ENCODE results near the gene FAM241B. TPM values are rescaled to one million over a fixed set of nuclear protein-coding genes. Genes with fewer than 3 reads are reported as not detected.

Gene FAM241B
- total RNA-seq, 1 donor from 2014 or later = 50.1 TPM

- Mint-ChIP-seq H3K9me3 (ENCODE audit: unreplicated experiment) (peaks cover 14% of the 10 kb centered on the region), H3K4me3 (ENCODE audit: unreplicated experiment) (no peak overlapping the region), H3K36me3 (ENCODE audit: unreplicated experiment) (no peaks in the 10 kb centered on the region), H3K27me3 (ENCODE audit: unreplicated experiment) (peaks cover 3% of the 10 kb centered on the region), H3K4me1 (ENCODE audit: low read depth, unreplicated experiment) (peaks cover 42% of the 10 kb centered on the region), H3K27ac (ENCODE audit: unreplicated experiment) (no peak overlapping the region)
- DNase-seq = no peak
- no peak for TF ChIP-seq CTCF (IDR thresholded peaks at IDR 0.05; ENCODE audit: partially characterized antibody, unreplicated experiment)
Observed at GRCh38 chr10:69655868-69656555, 26.0 kb downstream of the FAM241B start.

GRCh38 chr10:69656742-69657269 lies 26.8 kb downstream of the FAM241B start:
- Mint-ChIP-seq H3K4me3 (ENCODE audit: unreplicated experiment) (no peak overlapping the region), H3K36me3 (ENCODE audit: unreplicated experiment) (no peaks in the 10 kb centered on the region), H3K27me3 (ENCODE audit: unreplicated experiment) (peaks cover 4% of the 10 kb centered on the region), H3K9me3 (ENCODE audit: unreplicated experiment) (peaks cover 13% of the 10 kb centered on the region), H3K27ac (ENCODE audit: unreplicated experiment) (no peak overlapping the region), H3K4me1 (ENCODE audit: low read depth, unreplicated experiment) (peaks cover 37% of the 10 kb centered on the region)
- TF ChIP-seq CTCF (IDR thresholded peaks at IDR 0.05; ENCODE audit: partially characterized antibody, unreplicated experiment) = no peak
- DNase-seq = no peak

- Mint-ChIP-seq H3K27me3 (ENCODE audit: unreplicated experiment) (peaks cover 4% of the 10 kb centered on the region), H3K27ac (ENCODE audit: unreplicated experiment) (peak overlapping the region; percentile 95), H3K4me1 (ENCODE audit: low read depth, unreplicated experiment) (peaks cover 36% of the 10 kb centered on the region), H3K9me3 (ENCODE audit: unreplicated experiment) (peaks cover 13% of the 10 kb centered on the region), H3K36me3 (ENCODE audit: unreplicated experiment) (no peaks in the 10 kb centered on the region), H3K4me3 (ENCODE audit: unreplicated experiment) (peak overlapping the region; percentile 72)
- TF ChIP-seq CTCF (IDR thresholded peaks at IDR 0.05; ENCODE audit: partially characterized antibody, unreplicated experiment) = no peak
- no peak for DNase-seq
Observed at GRCh38 chr10:69657430-69657829, 27.4 kb downstream of the FAM241B start.

- Mint-ChIP-seq H3K9me3 (ENCODE audit: unreplicated experiment) (peaks cover 13% of the 10 kb centered on the region), H3K27ac (ENCODE audit: unreplicated experiment) (peak overlapping the region; percentile 95), H3K4me1 (ENCODE audit: low read depth, unreplicated experiment) (peaks cover 36% of the 10 kb centered on the region), H3K36me3 (ENCODE audit: unreplicated experiment) (no peaks in the 10 kb centered on the region), H3K27me3 (ENCODE audit: unreplicated experiment) (peaks cover 4% of the 10 kb centered on the region), H3K4me3 (ENCODE audit: unreplicated experiment) (peak overlapping the region; percentile 72)
- TF ChIP-seq CTCF (IDR thresholded peaks at IDR 0.05; ENCODE audit: partially characterized antibody, unreplicated experiment) = no peak
- no peak for DNase-seq
Observed at GRCh38 chr10:69657866-69658265, 27.8 kb downstream of the FAM241B start.
